Measurements from ENCODE around the gene LBH.

DNA sequence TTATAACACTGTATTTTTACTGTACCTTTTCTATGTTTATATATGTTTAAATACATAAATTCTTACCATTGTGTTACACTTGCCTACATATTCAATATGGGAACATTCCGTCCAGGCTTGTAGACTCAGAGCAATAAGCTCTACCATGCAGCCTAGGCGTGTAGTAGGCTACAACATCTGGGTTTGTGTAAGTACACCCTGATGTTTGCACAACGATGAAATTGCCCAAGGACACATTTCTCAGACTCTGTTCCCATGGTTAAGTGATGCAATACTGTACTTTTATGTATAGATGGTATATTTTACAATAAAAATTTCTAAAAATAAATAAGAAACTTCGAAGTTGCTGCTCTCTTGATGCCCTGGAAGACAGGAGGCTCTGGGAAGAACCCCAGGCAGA, 46.2 kb upstream of the LBH start:
- TF ChIP-seq, protein P1, sequence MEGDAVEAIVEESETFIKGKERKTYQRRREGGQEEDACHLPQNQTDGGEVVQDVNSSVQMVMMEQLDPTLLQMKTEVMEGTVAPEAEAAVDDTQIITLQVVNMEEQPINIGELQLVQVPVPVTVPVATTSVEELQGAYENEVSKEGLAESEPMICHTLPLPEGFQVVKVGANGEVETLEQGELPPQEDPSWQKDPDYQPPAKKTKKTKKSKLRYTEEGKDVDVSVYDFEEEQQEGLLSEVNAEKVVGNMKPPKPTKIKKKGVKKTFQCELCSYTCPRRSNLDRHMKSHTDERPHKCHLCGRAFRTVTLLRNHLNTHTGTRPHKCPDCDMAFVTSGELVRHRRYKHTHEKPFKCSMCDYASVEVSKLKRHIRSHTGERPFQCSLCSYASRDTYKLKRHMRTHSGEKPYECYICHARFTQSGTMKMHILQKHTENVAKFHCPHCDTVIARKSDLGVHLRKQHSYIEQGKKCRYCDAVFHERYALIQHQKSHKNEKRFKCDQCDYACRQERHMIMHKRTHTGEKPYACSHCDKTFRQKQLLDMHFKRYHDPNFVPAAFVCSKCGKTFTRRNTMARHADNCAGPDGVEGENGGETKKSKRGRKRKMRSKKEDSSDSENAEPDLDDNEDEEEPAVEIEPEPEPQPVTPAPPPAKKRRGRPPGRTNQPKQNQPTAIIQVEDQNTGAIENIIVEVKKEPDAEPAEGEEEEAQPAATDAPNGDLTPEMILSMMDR (IDR thresholded peaks at IDR 0.05) = no peak
- no peak for TF ChIP-seq POLR2A (IDR thresholded peaks at IDR 0.05)

Data from thyroid gland (tissue), 4 donors.